Spleen (tissue), 11 donors: ENCODE results near the gene TMEM273. TPM values are rescaled to one million over a fixed set of nuclear protein-coding genes. Genes with fewer than 3 reads are reported as not detected.

Source experiments
- DNase-seq: peaks from one replicate; pipeline ENCODE4 v3.0.0-alpha.2; 2020
- H3K27ac ChIP-seq, 8 donors: fragments of 200-600 bp; sonication (generic) in 7 of 8; 1 replicate in 4 of 8; 2 replicates in 4 of 8; pipeline versions ENCODE4 v1.5.0 to v1.8.0; 2016 to 2021; ENCODE audit warnings: inconsistent platforms in 4 of 8, mild to moderate bottlenecking in 4 of 8, moderate library complexity in 1 of 8
- H3K27me3 ChIP-seq, 7 donors: fragments of 200-600 bp; sonication (generic) in 6 of 7; replicated peaks in 1 of 7; 1 replicate in 4 of 7; 2 replicates in 3 of 7; pipeline versions ENCODE4 v1.5.0 to v1.8.0; 2016 to 2021; ENCODE audit warnings: inconsistent platforms in 3 of 7, mild to moderate bottlenecking in 1 of 7
- H3K36me3 ChIP-seq, 6 donors: fragments of 200-600 bp; sonication (generic) in 5 of 6; 1 replicate in 4 of 6; 2 replicates in 2 of 6; pipeline versions ENCODE4 v1.5.0 to v1.8.0; 2016 to 2021; ENCODE audit warnings: inconsistent platforms in 2 of 6
- H3K4me1 ChIP-seq, 6 donors: fragments of 200-600 bp; sonication (generic) in 5 of 6; 1 replicate in 3 of 6; 2 replicates in 3 of 6; pipeline versions ENCODE4 v1.5.0 to v1.8.0; 2016 to 2021; ENCODE audit warnings: inconsistent platforms in 3 of 6
- H3K4me3 ChIP-seq, 8 donors: fragments of 200-600 bp; sonication (generic) in 7 of 8; 1 replicate in 4 of 8; 2 replicates in 4 of 8; pipeline versions ENCODE4 v1.5.0 to v1.8.0; 2016 to 2021; ENCODE audit warnings: inconsistent platforms in 4 of 8, mild to moderate bottlenecking in 4 of 8, moderate library complexity in 2 of 8
- H3K9me3 ChIP-seq, 8 donors: fragments of 200-600 bp; sonication (generic) in 7 of 8; 1 replicate in 4 of 8; 2 replicates in 4 of 8; pipeline versions ENCODE4 v1.5.0 to v1.8.0; 2016 to 2021; ENCODE audit warnings: inconsistent platforms in 4 of 8
- POLR2A ChIP-seq, 3 donors: fragments of 450-650 bp; IDR thresholded peaks; one replicate each; pipeline ENCODE4 v1.5.1; 2017; ENCODE audit warnings: antibody characterized with exemption in 3 of 3, mild to moderate bottlenecking in 1 of 3
- POLR2AphosphoS5 ChIP-seq, 3 donors: sonication (generic); formaldehyde crosslinking; IDR thresholded peaks; one replicate each; pipeline ENCODE4 v1.5.1; 2017; ENCODE audit warnings: antibody characterized with exemption in 3 of 3
- WGBS, 5 donors: extraction: QIAGEN DNeasy Blood & Tissue Kit in 3 of 5; methylation state at CpG; one replicate each; pipeline versions ENCODE4 v1.1.5 to v1.1.7; 2013 to 2018; 5-methylcytosine and 5-hydroxymethylcytosine counted together
- intact Hi-C: fragments of 100-400 bp; cut with DNase I; formaldehyde crosslinking; loops from one replicate; pipeline ENCODE4 v1.15.0; 2023; ENCODE audit warnings: low total_unique reads
- polyA plus RNA-seq, 3 donors: library from polyadenylated mRNA; stranded (reverse); fragments of 200-250 nt; gene quantifications; one replicate each; pipeline ENCODE4 v1.2.1, GENCODE V29; 2013
- total RNA-seq, 7 donors: library from RNA; depleted of rRNA in 3 of 7; stranded (reverse); fragments of >200 nt in 3 of 7; fragmentation: NEBNext Ultra II Directional in 4 of 7; extraction: Animal tissue kit (Norgen Biotek cat#: 25700) in 4 of 7; gene quantifications; one replicate each; pipeline versions ENCODE4 v1.1.0 to v1.2.1, GENCODE V29; 2016 to 2021
- TF ChIP-seq, protein P1 (sequence below), 11 experiments: fragments of 200-600 bp in 7 of 11; fragments of 450-650 bp in 4 of 11; sonication (generic) in 4 of 11; IDR thresholded peaks in 8 of 11; conservative IDR thresholded peaks in 3 of 11; 1 replicate in 7 of 11; 2 replicates in 4 of 11; pipeline versions ENCODE4 v1.4.0 to v1.8.0; 2016 to 2021; ENCODE audit warnings: antibody characterized with exemption in 11 of 11, inconsistent platforms in 4 of 11, mild to moderate bottlenecking in 1 of 11
- donor health status: healthy with polysubstance abuse.
- donor health status: DM: no; HTN: no; CAD: no; lungs with moderate emphysema.
- donor health status: DM: no; HTN: no; CAD: no.
- donor health status: Bipolar disorder and iron deficiency.
- donor health status: healthy.
- donor health status: DM: no; HTN: no; CAD: no.
- donor health status: DM: yes; HTN: yes; CAD: no.

The TMEM273 gene
- total and polyA plus RNA-seq, 10 donors = 25.6 to 64.5 (median 33.4) TPM

DNA sequence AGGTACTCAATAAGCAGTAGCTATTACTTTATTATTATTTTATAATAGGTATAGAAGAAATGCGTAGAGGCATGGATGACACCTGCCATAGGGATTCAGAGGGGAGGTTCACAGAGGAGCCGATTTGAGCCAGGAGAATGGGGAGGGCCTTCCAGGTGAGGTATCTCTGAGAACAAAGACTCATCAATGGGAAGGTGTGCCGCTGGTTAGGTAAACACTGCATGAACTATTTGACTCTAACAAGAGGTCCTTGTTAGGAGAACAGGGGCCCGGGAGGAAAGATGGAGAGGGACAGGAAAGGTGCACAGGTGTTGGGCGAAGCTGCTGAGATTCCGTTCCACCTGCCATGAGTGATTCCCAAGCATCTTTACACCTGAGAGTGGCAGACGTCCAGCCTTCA lies 41.8 kb upstream of the TMEM273 start:
- intact Hi-C loops = no loop called here
- H3K36me3 ChIP-seq = no peaks in the 10 kb centered on the region
- peaks cover 0 to 6% (median 0%) of the 10 kb centered on the region in 7 donors for H3K27me3 ChIP-seq
- H3K27ac ChIP-seq = no peak overlapping the region
- H3K9me3 ChIP-seq = no peaks in the 10 kb centered on the region
- WGBS, 5 donors = 91 to 95% (median 92%) methylated on average over 7 of the region's 7 CpGs
- no peak for DNase-seq
- H3K4me1 ChIP-seq = no peaks in the 10 kb centered on the region
- no peak overlapping the region for H3K4me3 ChIP-seq
- TF ChIP-seq POLR2A (IDR thresholded peaks at IDR 0.05) = no peak
- no peak for TF ChIP-seq POLR2AphosphoS5 (IDR thresholded peaks at IDR 0.05)
- TF ChIP-seq, protein P1, sequence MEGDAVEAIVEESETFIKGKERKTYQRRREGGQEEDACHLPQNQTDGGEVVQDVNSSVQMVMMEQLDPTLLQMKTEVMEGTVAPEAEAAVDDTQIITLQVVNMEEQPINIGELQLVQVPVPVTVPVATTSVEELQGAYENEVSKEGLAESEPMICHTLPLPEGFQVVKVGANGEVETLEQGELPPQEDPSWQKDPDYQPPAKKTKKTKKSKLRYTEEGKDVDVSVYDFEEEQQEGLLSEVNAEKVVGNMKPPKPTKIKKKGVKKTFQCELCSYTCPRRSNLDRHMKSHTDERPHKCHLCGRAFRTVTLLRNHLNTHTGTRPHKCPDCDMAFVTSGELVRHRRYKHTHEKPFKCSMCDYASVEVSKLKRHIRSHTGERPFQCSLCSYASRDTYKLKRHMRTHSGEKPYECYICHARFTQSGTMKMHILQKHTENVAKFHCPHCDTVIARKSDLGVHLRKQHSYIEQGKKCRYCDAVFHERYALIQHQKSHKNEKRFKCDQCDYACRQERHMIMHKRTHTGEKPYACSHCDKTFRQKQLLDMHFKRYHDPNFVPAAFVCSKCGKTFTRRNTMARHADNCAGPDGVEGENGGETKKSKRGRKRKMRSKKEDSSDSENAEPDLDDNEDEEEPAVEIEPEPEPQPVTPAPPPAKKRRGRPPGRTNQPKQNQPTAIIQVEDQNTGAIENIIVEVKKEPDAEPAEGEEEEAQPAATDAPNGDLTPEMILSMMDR (IDR thresholded peaks at IDR 0.05 in 8 of 11, conservative IDR thresholded peaks at IDR 0.05 in 3 of 11) = no peak

DNA sequence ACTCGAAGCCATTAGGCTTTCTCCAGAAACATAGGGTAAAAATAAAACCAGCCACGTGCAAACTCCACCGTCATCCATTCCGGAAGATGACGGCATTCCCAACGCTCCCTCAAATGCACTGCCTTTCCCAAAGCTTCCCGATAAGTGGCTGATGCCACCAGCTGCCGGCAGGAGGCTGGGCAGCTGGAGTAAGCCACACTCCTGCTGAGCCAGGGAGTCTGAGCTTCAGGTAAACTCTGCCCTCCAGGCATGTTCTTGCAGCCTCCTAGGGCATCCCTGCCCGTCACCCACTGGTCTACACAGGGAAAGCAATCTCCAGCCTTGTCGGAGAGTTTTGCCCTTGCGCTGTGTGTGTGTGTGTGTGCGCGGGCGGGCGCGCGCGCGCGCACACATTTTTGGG lies 40.5 kb upstream of the TMEM273 start:
- Histone ChIP-seq H3K27me3 (peaks cover 0 to 6% (median 0%) of the 10 kb centered on the region in 7 donors), H3K36me3 (no peaks in the 10 kb centered on the region), H3K4me3 (no peak overlapping the region), H3K9me3 (no peaks in the 10 kb centered on the region), H3K27ac (no peak overlapping the region), H3K4me1 (no peaks in the 10 kb centered on the region)
- DNase-seq = no peak
- intact Hi-C loops = no loop called here
- TF ChIP-seq POLR2AphosphoS5 (IDR thresholded peaks at IDR 0.05) (no peak), POLR2A (IDR thresholded peaks at IDR 0.05) (no peak)
- TF ChIP-seq, protein P1 (IDR thresholded peaks at IDR 0.05 in 8 of 11, conservative IDR thresholded peaks at IDR 0.05 in 3 of 11) = no peak
- 80 to 87% (median 86%) methylated on average over 20 of the region's 20 CpGs for WGBS, 5 donors

DNA sequence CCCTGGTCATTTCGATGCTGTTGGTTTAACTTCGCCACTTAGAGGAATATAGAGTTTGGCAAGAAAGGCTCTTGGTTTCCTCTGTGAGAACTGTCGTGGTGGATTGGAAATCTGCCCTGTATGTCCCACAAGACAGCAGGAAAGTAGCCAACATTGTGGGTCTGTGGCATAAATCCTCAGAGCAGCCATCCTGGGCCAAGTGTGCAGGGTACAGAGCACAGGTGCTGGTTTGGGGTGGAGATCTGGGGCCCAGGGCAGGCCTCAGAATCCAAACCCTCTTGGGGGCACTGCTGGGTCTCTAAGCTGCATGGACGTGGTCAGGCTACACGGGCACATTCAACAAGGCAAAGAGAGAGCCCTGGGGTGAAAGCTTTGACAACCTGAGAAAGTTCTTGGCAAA lies 39.2 kb upstream of the TMEM273 start:
- H3K4me1 ChIP-seq = no peaks in the 10 kb centered on the region
- H3K4me3 ChIP-seq = no peak overlapping the region
- intact Hi-C loops = no loop called here
- WGBS, 5 donors = 60 to 87% (median 74%) methylated on average over 5 of the region's 5 CpGs
- no peak for DNase-seq
- H3K36me3 ChIP-seq = no peaks in the 10 kb centered on the region
- H3K27me3 ChIP-seq = peaks cover 0 to 6% (median 0%) of the 10 kb centered on the region in 7 donors
- H3K9me3 ChIP-seq = peaks cover 0 to 3% (median 0%) of the 10 kb centered on the region in 8 donors
- H3K27ac ChIP-seq = no peak overlapping the region
- TF ChIP-seq, protein P1 (IDR thresholded peaks at IDR 0.05 in 8 of 11, conservative IDR thresholded peaks at IDR 0.05 in 3 of 11) = no peak
- no peak for TF ChIP-seq POLR2AphosphoS5 (IDR thresholded peaks at IDR 0.05)
- TF ChIP-seq POLR2A (IDR thresholded peaks at IDR 0.05) = no peak

DNA sequence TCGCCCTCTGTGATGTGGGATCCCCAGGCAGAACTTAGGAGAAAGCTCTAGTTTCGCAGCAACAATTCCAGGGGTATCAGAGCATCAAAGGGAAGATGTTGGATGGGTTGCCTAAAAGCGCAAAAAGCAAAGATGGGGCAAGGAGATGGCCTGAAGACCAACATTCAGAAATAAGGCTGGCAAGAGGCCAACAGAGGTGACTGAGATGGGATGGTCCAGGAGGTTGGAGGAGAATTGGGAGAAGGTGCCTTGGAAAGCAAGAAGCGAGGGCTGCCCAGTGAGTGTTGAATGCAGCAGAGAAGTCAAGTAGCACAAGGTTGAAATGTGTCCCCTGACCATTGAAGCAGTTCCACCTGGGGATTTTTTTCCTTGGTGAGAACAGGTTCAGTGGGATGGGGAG lies 38.4 kb upstream of the TMEM273 start:
- peaks cover 0 to 6% (median 0%) of the 10 kb centered on the region in 7 donors for H3K27me3 ChIP-seq
- TF ChIP-seq, protein P1 (IDR thresholded peaks at IDR 0.05 in 8 of 11, conservative IDR thresholded peaks at IDR 0.05 in 3 of 11) = no peak
- TF ChIP-seq POLR2A (IDR thresholded peaks at IDR 0.05) (no peak), POLR2AphosphoS5 (IDR thresholded peaks at IDR 0.05) (no peak)
- no peak for DNase-seq
- no peak overlapping the region for H3K27ac ChIP-seq
- WGBS, 5 donors = 65 to 81% (median 78%) methylated on average over 4 of the region's 4 CpGs
- no peak overlapping the region for H3K4me3 ChIP-seq
- no peaks in the 10 kb centered on the region for H3K4me1 ChIP-seq
- H3K36me3 ChIP-seq = no peaks in the 10 kb centered on the region
- H3K9me3 ChIP-seq = peaks cover 0 to 3% (median 0%) of the 10 kb centered on the region in 8 donors
- intact Hi-C loops = no loop called here
